ENCODE measurements around the gene CLIC4. TPM values are rescaled to one million over a fixed set of nuclear protein-coding genes. Genes with fewer than 3 reads are reported as not detected.

The CLIC4 gene
- total and polyA plus RNA-seq, 4 donors: 15.0 to 40.7 (median 28.4) TPM

- Histone ChIP-seq H3K27ac (ENCODE audit: low read depth in 1 of 2, low read length in 2 of 2) (no peak overlapping the region), H3K9me3 (ENCODE audit: control insufficient read depth in 4 of 4, low read length in 3 of 4) (no peaks in the 10 kb centered on the region), H3K4me3 (ENCODE audit: low read depth in 1 of 3, low read length in 3 of 3) (no peak overlapping the region), H3K9ac (ENCODE audit: low read depth in 1 of 2, low read length in 2 of 2) (no peak overlapping the region), H3K4me1 (ENCODE audit: control insufficient read depth in 4 of 4, insufficient read depth in 4 of 4, low read length in 3 of 4) (no peaks in the 10 kb centered on the region), H3K27me3 (ENCODE audit: control insufficient read depth in 4 of 4, insufficient read depth in 4 of 4, low read length in 3 of 4) (no peaks in the 10 kb centered on the region), H3K36me3 (ENCODE audit: control insufficient read depth in 4 of 4, insufficient read depth in 3 of 4, low read depth in 1 of 4, low read length in 3 of 4) (no peaks in the 10 kb centered on the region)
- no peak for TF ChIP-seq CTCF (IDR thresholded peaks at IDR 0.05; ENCODE audit: low read depth, low read length, missing input control)
- no peak for TF ChIP-seq HNF4A (conservative IDR thresholded peaks at IDR 0.05)
- no peak for TF ChIP-seq MAX (IDR thresholded peaks at IDR 0.05)
- no peak for TF ChIP-seq FOXA2 (IDR thresholded peaks at IDR 0.05)
- no peak for TF ChIP-seq YY1 (IDR thresholded peaks at IDR 0.05)
- no peak for TF ChIP-seq REST (IDR thresholded peaks at IDR 0.05)
- TF ChIP-seq RAD21 (IDR thresholded peaks at IDR 0.05): no peak
- no peak for TF ChIP-seq JUND (IDR thresholded peaks at IDR 0.05)
- TF ChIP-seq NR2F2 (IDR thresholded peaks at IDR 0.05): no peak
- no peak for TF ChIP-seq RXRA (IDR thresholded peaks at IDR 0.05)
- DNase-seq (ENCODE audit: low spot score): no peak
- 86% methylated on average over 22 of the region's 22 CpGs for WGBS
Observed at GRCh38 chr1:24868016-24868875, 123.0 kb downstream of the CLIC4 start.

- no peaks in the 10 kb centered on the region for H3K27me3 ChIP-seq (ENCODE audit: control insufficient read depth in 4 of 4, insufficient read depth in 4 of 4, low read length in 3 of 4)
- no peaks in the 10 kb centered on the region for H3K36me3 ChIP-seq (ENCODE audit: control insufficient read depth in 4 of 4, insufficient read depth in 3 of 4, low read depth in 1 of 4, low read length in 3 of 4)
- H3K27ac ChIP-seq (ENCODE audit: low read depth in 1 of 2, low read length in 2 of 2): no peak overlapping the region
- WGBS: 58% methylated on average over 20 of the region's 20 CpGs
- no peak overlapping the region for H3K9ac ChIP-seq (ENCODE audit: low read depth in 1 of 2, low read length in 2 of 2)
- no peaks in the 10 kb centered on the region for H3K4me1 ChIP-seq (ENCODE audit: control insufficient read depth in 4 of 4, insufficient read depth in 4 of 4, low read length in 3 of 4)
- H3K9me3 ChIP-seq (ENCODE audit: control insufficient read depth in 4 of 4, low read length in 3 of 4): no peaks in the 10 kb centered on the region
- no peak overlapping the region for H3K4me3 ChIP-seq (ENCODE audit: low read depth in 1 of 3, low read length in 3 of 3)
- TF ChIP-seq FOXA1 (IDR thresholded peaks at IDR 0.05) (no peak), EGR1 (IDR thresholded peaks at IDR 0.05; ENCODE audit: low read depth in 2 of 2) (no peak), HNF4A (conservative IDR thresholded peaks at IDR 0.05) (no peak), YY1 (IDR thresholded peaks at IDR 0.05) (no peak), ZBTB33 (IDR thresholded peaks at IDR 0.05) (no peak), GABPA (IDR thresholded peaks at IDR 0.05 in 1 of 2, conservative IDR thresholded peaks at IDR 0.05 in 1 of 2) (no peak), REST (IDR thresholded peaks at IDR 0.05) (no peak), RXRA (IDR thresholded peaks at IDR 0.05) (no peak), FOXA2 (IDR thresholded peaks at IDR 0.05) (no peak), CTCF (IDR thresholded peaks at IDR 0.05; ENCODE audit: low read depth, low read length, missing input control) (no peak)
- DNase-seq (ENCODE audit: low spot score): no peak
Observed at GRCh38 chr1:24870551-24871195, 125.4 kb downstream of the CLIC4 start.
